SJSA1 (cell line): ENCODE measurements around the gene RADIL. TPM values are rescaled to one million over a fixed set of nuclear protein-coding genes. Genes with fewer than 3 reads are reported as not detected.

Source experiments
- DNase-seq, 2 experiments: peaks; one replicate each; pipeline ENCODE4 v3.0.0-alpha.2; 2015 to 2020; ENCODE audit warnings: low spot score in 2 of 2, low read depth in 1 of 2
- H3K27ac ChIP-seq: fragments of 250-450 bp; sonication (Bioruptor Pico); 2 replicates; pipeline ENCODE4 v1.5.1; 2020; ENCODE audit warnings: mild to moderate bottlenecking, moderate library complexity
- H3K27me3 ChIP-seq: fragments of 250-450 bp; sonication (Bioruptor Pico); replicated peaks from 2 replicates; pipeline ENCODE4 v1.5.1; 2020; ENCODE audit warnings: mild to moderate bottlenecking, moderate library complexity
- H3K36me3 ChIP-seq: fragments of 250-450 bp; sonication (Bioruptor Pico); 2 replicates; pipeline ENCODE4 v1.5.1; 2020; ENCODE audit warnings: mild to moderate bottlenecking
- H3K4me1 ChIP-seq: fragments of 250-450 bp; sonication (Bioruptor Pico); replicated peaks from 2 replicates; pipeline ENCODE4 v1.6.1; 2021; ENCODE audit warnings: mild to moderate bottlenecking
- H3K4me3 ChIP-seq: fragments of 250-450 bp; sonication (Bioruptor Pico); 2 replicates; pipeline ENCODE4 v1.5.1; 2020; ENCODE audit warnings: mild to moderate bottlenecking
- H3K9me3 ChIP-seq: fragments of 250-450 bp; sonication (Bioruptor Pico); replicated peaks from 2 replicates; pipeline ENCODE4 v1.5.1; 2020; ENCODE audit warnings: mild to moderate bottlenecking
- total RNA-seq: library from RNA; depleted of rRNA; stranded (reverse); fragments of >200 nt; shearing (Covaris generic); gene quantifications from 2 replicates; pipeline ENCODE4 v1.2.3, GENCODE V29; 2014

RADIL gene
- total RNA-seq, 1 experiment from 2014 or later: 0.24 TPM

DNA sequence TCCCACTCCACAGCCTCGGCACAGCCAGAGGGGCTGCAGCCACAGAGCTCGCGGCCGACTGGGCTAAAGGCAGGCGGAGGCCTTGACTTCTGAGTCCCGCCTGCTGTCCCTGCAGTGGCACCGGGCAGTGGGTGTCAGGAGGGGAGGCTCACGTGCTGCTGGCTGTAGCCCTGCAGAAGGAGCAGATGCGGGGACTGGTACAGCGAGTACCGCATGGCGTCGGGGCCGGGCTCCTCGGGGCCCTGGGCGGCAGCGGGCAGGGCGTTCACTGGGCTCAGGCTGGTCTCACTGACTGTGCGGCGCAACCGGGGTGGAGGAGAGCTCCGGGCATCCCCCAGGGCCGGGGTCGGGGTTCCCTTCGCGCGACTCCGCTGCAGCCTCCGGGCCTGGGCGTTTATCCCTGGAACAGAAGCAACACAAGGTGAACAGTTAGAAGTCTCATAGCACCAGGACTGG lies 47.3 kb downstream of the RADIL start:
- no peaks in the 10 kb centered on the region for H3K36me3 ChIP-seq
- no peaks in the 10 kb centered on the region for H3K4me1 ChIP-seq
- H3K4me3 ChIP-seq: no peak overlapping the region
- H3K27ac ChIP-seq: no peak overlapping the region
- peak in 1 of 2 experiments; percentile 48 for DNase-seq
- H3K27me3 ChIP-seq: peaks cover 9% of the 10 kb centered on the region; the same call in 1 of the 2 replicates
- H3K9me3 ChIP-seq: no peaks in the 10 kb centered on the region

- peaks cover 9% of the 10 kb centered on the region; the same call in 1 of the 2 replicates for H3K27me3 ChIP-seq
- no peak overlapping the region for H3K4me3 ChIP-seq
- no peaks in the 10 kb centered on the region for H3K36me3 ChIP-seq
- H3K9me3 ChIP-seq: no peaks in the 10 kb centered on the region
- DNase-seq: peak in 1 of 2 experiments; percentile 41
- H3K4me1 ChIP-seq: no peaks in the 10 kb centered on the region
- no peak overlapping the region for H3K27ac ChIP-seq
These were observed 47.9 kb downstream of the RADIL start for GRCh38 chr7:4835398-4836205.

GRCh38 chr7:4834601-4835397 lies 48.7 kb downstream of the RADIL start:
- DNase-seq: peak in 1 of 2 experiments; percentile 43
- Histone ChIP-seq H3K4me1 (no peaks in the 10 kb centered on the region), H3K9me3 (0 out of 2 replicates have a peak, but pooled peaks cover 3% of the 10 kb centered on the region)

GRCh38 chr7:4833691-4834600 lies 49.6 kb downstream of the RADIL start:
- Histone ChIP-seq H3K9me3 (0 out of 2 replicates have a peak, but pooled peaks cover 3% of the 10 kb centered on the region), H3K27me3 (peaks cover 3% of the 10 kb centered on the region; the same call in 1 of the 2 replicates), H3K27ac (no peak overlapping the region), H3K36me3 (no peaks in the 10 kb centered on the region), H3K4me1 (no peaks in the 10 kb centered on the region), H3K4me3 (no peak overlapping the region)
- DNase-seq: no peak

More at GRCh38 chr7:4834601-4835397, 48.7 kb downstream of the RADIL start:
- no peaks in the 10 kb centered on the region for H3K36me3 ChIP-seq
- H3K27ac ChIP-seq: no peak overlapping the region
- peaks cover 9% of the 10 kb centered on the region; the same call in 1 of the 2 replicates for H3K27me3 ChIP-seq
- H3K4me3 ChIP-seq: no peak overlapping the region

GRCh38 chr7:4833176-4833575 lies 50.3 kb downstream of the RADIL start:
- H3K4me1 ChIP-seq: no peaks in the 10 kb centered on the region
- H3K4me3 ChIP-seq: no peak overlapping the region
- H3K9me3 ChIP-seq: 0 out of 2 replicates have a peak, but pooled peaks cover 3% of the 10 kb centered on the region
- peak in 1 of 2 experiments; percentile 39 for DNase-seq
- H3K27ac ChIP-seq: no peak overlapping the region
- no peaks in the 10 kb centered on the region for H3K36me3 ChIP-seq
- peaks cover 3% of the 10 kb centered on the region; the same call in 1 of the 2 replicates for H3K27me3 ChIP-seq

- no peaks in the 10 kb centered on the region for H3K36me3 ChIP-seq
- peaks cover 5% of the 10 kb centered on the region; the same call in 1 of the 2 replicates for H3K27me3 ChIP-seq
- 0 out of 2 replicates have a peak, but pooled peaks cover 3% of the 10 kb centered on the region for H3K9me3 ChIP-seq
- DNase-seq: no peak
- no peaks in the 10 kb centered on the region for H3K4me1 ChIP-seq
- H3K27ac ChIP-seq: no peak overlapping the region
- no peak overlapping the region for H3K4me3 ChIP-seq
These were observed 50.8 kb downstream of the RADIL start for GRCh38 chr7:4832711-4833110.

DNA sequence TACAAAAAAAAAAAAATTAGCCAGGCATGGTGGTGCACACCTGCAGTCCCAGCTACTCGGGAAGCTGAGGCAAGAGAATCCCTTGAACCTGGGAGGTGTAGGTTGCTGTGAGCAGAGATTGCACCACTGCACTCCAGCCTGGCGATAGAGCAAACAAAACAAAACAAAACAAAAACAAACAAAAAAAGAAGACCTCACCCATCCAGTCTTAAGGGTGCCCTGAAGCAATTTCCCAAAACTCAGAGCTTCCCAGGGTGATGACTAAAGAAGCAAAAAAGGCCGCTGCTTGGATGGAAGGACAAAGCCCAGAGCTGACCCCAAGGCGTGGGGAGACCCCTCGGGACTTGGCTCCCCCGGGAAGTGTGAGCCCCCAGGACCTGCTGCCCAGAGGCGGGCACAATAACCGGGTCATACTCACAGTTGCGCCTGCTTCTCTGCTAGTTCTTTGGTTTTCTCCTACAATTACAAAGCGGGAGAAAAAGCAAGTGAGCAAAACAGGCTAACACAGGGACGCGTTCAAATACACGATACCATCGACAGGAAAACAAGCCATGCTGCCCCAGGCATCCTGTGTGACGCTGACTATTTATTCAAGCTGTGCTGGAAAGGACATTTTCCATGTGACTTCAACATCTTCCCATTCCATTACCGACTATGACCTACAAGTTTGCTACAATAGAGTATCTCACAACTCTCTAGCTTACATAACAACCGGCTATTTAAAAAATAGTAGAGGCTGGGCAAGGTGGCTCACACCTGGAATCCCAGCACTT lies 51.6 kb downstream of the RADIL start:
- 0 out of 2 replicates have a peak, but pooled peaks cover 3% of the 10 kb centered on the region for H3K9me3 ChIP-seq
- no peak for DNase-seq
- H3K4me1 ChIP-seq: no peaks in the 10 kb centered on the region
- H3K27me3 ChIP-seq: peaks cover 5% of the 10 kb centered on the region; the same call in 1 of the 2 replicates
- no peak overlapping the region for H3K4me3 ChIP-seq
- H3K27ac ChIP-seq: no peak overlapping the region
- no peaks in the 10 kb centered on the region for H3K36me3 ChIP-seq

- H3K9me3 ChIP-seq: 0 out of 2 replicates have a peak, but pooled peaks cover 3% of the 10 kb centered on the region
- H3K27me3 ChIP-seq: peaks cover 5% of the 10 kb centered on the region; the same call in 1 of the 2 replicates
- H3K4me3 ChIP-seq: no peak overlapping the region
- H3K4me1 ChIP-seq: no peaks in the 10 kb centered on the region
- H3K27ac ChIP-seq: no peak overlapping the region
- no peaks in the 10 kb centered on the region for H3K36me3 ChIP-seq
- DNase-seq: peak in 1 of 2 experiments; percentile 63
These were observed 53.3 kb downstream of the RADIL start for GRCh38 chr7:4830176-4830575.

GRCh38 chr7:4828720-4829383 lies 54.7 kb downstream of the RADIL start:
- no peaks in the 10 kb centered on the region for H3K36me3 ChIP-seq
- H3K9me3 ChIP-seq: 0 out of 2 replicates have a peak, but pooled peaks cover 3% of the 10 kb centered on the region
- H3K27ac ChIP-seq: no peak overlapping the region
- H3K4me3 ChIP-seq: no peak overlapping the region
- no peak for DNase-seq
- H3K4me1 ChIP-seq: no peaks in the 10 kb centered on the region
- peaks cover 5% of the 10 kb centered on the region for H3K27me3 ChIP-seq

GRCh38 chr7:4825081-4825480 lies 58.4 kb downstream of the RADIL start:
- Histone ChIP-seq H3K4me1 (no peaks in the 10 kb centered on the region), H3K9me3 (0 out of 2 replicates have a peak, but pooled peaks cover 3% of the 10 kb centered on the region), H3K36me3 (no peaks in the 10 kb centered on the region), H3K4me3 (no peak overlapping the region), H3K27me3 (peaks cover 23% of the 10 kb centered on the region), H3K27ac (no peak overlapping the region)
- no peak for DNase-seq

GRCh38 chr7:4824120-4824775 lies 59.3 kb downstream of the RADIL start:
- Histone ChIP-seq H3K4me1 (no peaks in the 10 kb centered on the region), H3K27me3 (peaks cover 32% of the 10 kb centered on the region), H3K4me3 (no peak overlapping the region), H3K27ac (no peak overlapping the region), H3K9me3 (no peaks in the 10 kb centered on the region), H3K36me3 (no peaks in the 10 kb centered on the region)
- DNase-seq: no peak
